ENCODE results near the gene IRF5. TPM values are rescaled to one million over a fixed set of nuclear protein-coding genes. Genes with fewer than 3 reads are reported as not detected.
A peak's percentile ranks its signal among the peaks of the same experiment; 100 is the strongest.

IRF5 gene
- total RNA-seq, 1 experiment from 2014 or later: 16.5 TPM

- CTCF ChIA-PET: no interaction called here
- no peak overlapping the region for H3K27ac ChIP-seq (ENCODE audit: low read depth, low read length)
- POLR2A ChIA-PET: no interaction called here
- H2AFZ ChIP-seq (ENCODE audit: low read depth, low read length, poor library complexity, severe bottlenecking): no peak overlapping the region
- no peak overlapping the region for H3K9ac ChIP-seq (ENCODE audit: low read length)
- no peaks in the 10 kb centered on the region for H4K20me1 ChIP-seq (ENCODE audit: insufficient read depth)
- no peaks in the 10 kb centered on the region for H3K36me3 ChIP-seq (ENCODE audit: control insufficient read depth in 1 of 2, insufficient read depth in 2 of 2, low read length in 2 of 2)
- intact Hi-C loops (cut with micrococcal nuclease): no loop called here
- no peak for TF ChIP-seq CEBPB (IDR thresholded peaks at IDR 0.05; ENCODE audit: low read depth)
- TF ChIP-seq EGR1 (IDR thresholded peaks at IDR 0.05; ENCODE audit: low read depth): no peak
- TF ChIP-seq ZFX (IDR thresholded peaks at IDR 0.05): no peak
- no peak for TF ChIP-seq RAD21 (IDR thresholded peaks at IDR 0.05; ENCODE audit: low read depth)
- no peak for TF ChIP-seq ZNF274 (IDR thresholded peaks at IDR 0.05; ENCODE audit: low read depth, low read length)
- no peak for TF ChIP-seq MAX (IDR thresholded peaks at IDR 0.05)
- TF ChIP-seq CTCF (IDR thresholded peaks at IDR 0.05 in 2 of 3, conservative IDR thresholded peaks at IDR 0.05 in 1 of 3; ENCODE audit: borderline replicate concordance in 1 of 3, insufficient read depth in 1 of 3, low read depth in 2 of 3, low read length in 2 of 3): 0 out of 6 replicates have a peak, but pooled peaks of 1 of the 3 experiments have one; percentile 12
- no peaks in the 10 kb centered on the region for H3K9me2 ChIP-seq (ENCODE audit: insufficient read depth)
- BruUV-seq (replicated peaks): no TSS peak
- H3K79me2 ChIP-seq (ENCODE audit: insufficient read depth, low read length): no peaks in the 10 kb centered on the region
- no peak for DNase-seq (ENCODE audit: low read depth, low spot score)
- peak; percentile 57 for ATAC-seq
- no peaks in the 10 kb centered on the region for H3K9me3 ChIP-seq (ENCODE audit: control insufficient read depth in 1 of 2, insufficient read depth in 1 of 2, low read depth in 1 of 2, low read length in 2 of 2)
- no peaks in the 10 kb centered on the region for H3K4me1 ChIP-seq (ENCODE audit: control insufficient read depth in 1 of 2, insufficient read depth in 2 of 2, low read length in 2 of 2)
- no peaks in the 10 kb centered on the region for H3K27me3 ChIP-seq (ENCODE audit: insufficient read depth, low read length)
- no peak overlapping the region for H3K4me3 ChIP-seq (replicated peaks in 1 of 2; ENCODE audit: low read depth in 1 of 2, low read length in 2 of 2)
- no peak overlapping the region for H3K4me2 ChIP-seq (ENCODE audit: low read length)
- RAD21 ChIA-PET (ENCODE audit: low non-redundant PET in 1 of 2, low total read pairs in 2 of 2, uncharacterized antibody in 2 of 2, unreplicated experiment in 2 of 2): no interaction called here
Observed at GRCh38 chr7:128928159-128928813, 9.4 kb upstream of the IRF5 start.

All from HCT116 (cell line).